Ramos (cell line): ENCODE results near the gene GRIN3B.

Experiments
- in situ Hi-C: fragments of 300-500 bp; cut with MboI; formaldehyde crosslinking; loops from one replicate; pipeline ENCODE4 v1.14.3; 2022; ENCODE audit warnings: low sequenced_read_pairs; ENCODE audit not compliant: unreplicated experiment

Gene GRIN3B

DNA sequence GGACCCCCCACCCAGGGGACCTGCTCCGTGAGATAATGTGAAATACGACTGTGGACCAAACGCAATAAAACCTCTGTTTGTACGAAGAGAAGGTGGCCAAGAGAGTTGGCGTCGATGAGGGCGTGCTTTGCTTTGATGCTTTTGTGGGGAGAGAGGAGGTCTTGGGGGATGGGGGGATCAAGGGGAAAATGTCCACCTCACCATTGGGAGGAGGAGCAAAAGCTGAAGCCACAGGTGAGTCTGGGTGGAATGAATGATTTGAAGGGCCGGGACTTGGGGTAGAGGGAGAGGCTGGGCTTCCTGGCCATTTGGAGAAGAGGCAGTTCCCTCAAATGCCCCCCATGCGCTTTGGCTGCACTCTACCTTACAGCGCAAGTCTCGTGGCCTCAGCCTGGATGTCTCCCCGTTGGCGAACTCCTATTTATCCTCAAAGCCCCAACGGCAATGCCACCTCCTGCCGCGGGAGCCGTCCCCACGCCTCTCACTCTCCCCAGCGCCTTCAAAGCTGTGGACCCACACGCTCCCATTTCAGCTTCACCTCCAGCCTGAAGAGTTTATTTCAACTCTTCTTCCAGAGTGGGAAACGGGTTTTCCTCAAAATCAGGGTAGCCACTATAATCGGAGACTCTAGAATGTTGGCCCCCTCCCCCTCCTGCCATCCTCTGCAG is 38.9 kb downstream of the GRIN3B start:
- in situ Hi-C loops = no loop called here

- in situ Hi-C loops = no loop called here
These were observed 39.6 kb downstream of the GRIN3B start, which contains the start of gene ABCA7 for GRCh38 chr19:1039646-1040475. ABCA7 (plus strand) TSS chr19:1040107; CDS start chr19:1041362, 1,255 bp downstream.

DNA sequence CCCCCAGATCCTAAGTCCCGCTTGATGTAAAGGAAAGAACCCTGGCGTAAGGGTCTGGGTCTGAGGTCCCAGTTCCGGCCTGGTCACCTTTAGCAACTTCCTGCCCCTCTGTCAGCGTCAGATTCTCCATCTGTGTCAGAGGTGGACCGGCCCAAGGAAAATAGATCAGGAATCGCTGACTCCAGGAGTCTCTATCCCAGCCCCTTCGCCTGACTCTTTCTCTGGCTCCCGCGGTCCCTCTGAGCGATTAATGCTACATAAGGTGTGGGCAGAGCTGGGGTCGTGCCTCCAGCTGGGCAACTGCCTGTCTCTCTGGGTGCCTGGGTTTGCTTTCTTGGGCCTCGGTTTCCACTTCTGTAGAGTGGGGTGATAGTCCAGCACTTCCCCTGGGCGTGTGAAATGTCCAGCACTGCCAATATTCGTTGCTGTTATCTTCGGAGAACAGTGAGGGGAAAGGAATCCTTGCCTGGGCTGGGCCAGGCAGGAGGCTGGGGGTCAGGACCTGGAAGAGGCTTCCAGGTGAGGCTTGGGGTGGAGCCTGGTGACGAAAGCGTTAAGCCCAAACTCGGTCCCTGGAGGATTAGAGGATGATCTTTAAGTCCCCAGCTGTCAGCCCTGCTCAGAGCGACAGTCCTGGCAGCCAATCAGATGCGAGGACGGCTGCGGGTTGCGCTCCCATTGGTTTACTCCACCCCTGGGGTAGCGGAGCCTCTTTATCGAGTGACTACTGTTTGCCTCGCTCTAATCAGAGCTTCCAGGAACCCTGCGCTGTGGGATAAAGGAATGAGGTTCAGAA is 40.5 kb downstream of the GRIN3B start:
- in situ Hi-C loops = no loop called here

DNA sequence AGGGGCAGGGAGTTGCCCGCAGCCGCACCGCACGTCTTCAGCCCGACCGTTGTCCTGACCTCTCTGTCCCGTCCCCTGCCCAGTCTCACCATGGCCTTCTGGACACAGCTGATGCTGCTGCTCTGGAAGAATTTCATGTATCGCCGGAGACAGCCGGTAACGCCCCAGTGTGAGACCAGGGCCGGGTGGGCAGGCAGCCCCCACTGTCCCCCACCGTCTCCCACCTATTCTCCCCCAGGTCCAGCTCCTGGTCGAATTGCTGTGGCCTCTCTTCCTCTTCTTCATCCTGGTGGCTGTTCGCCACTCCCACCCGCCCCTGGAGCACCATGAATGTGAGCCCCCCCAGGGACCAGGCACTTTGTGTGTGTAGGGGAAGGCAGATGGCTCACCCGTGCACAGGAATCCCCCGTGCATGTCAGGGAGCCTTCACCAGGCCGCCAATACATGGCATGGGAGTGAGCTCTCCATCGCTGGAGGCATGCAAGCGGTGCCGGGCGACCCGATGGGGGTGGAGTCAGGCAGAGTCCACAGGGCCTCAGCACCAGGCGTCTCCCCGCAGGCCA is 41.1 kb downstream of the GRIN3B start:
- in situ Hi-C loops = no loop called here

DNA sequence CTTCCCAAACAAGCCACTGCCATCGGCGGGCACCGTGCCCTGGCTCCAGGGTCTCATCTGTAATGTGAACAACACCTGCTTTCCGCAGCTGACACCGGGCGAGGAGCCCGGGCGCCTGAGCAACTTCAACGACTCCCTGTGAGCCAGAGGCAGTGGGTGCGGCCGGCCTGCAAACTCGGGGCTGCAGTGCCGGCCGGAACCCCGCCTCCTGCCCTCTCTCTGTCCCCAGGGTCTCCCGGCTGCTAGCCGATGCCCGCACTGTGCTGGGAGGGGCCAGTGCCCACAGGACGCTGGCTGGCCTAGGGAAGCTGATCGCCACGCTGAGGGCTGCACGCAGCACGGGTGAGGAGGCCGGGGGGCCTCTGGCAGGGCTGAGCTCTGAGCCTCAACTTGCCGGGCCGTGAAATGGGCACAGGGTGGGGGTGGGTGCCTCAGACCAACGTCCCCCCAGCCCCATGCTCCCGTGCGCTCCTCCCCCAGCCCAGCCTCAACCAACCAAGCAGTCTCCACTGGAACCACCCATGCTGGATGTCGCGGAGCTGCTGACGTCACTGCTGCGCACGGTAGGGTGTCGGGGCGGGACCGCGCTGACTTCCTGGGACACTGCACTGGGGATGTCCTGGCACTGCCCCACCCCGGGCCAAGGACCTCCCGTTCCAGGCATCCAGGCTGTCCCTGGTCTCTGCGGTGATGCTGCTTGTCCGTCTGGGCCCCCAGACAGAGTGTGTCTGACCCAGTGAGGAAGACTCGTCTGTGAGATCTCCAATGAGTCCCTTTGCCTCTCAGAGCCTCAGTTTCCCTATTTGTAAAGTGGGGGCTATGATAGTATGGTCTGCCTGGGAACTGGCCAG is 41.8 kb downstream of the GRIN3B start:
- in situ Hi-C loops = no loop called here

GRCh38 chr19:1042689-1043511 is 42.7 kb downstream of the GRIN3B start:
- in situ Hi-C loops = no loop called here

DNA sequence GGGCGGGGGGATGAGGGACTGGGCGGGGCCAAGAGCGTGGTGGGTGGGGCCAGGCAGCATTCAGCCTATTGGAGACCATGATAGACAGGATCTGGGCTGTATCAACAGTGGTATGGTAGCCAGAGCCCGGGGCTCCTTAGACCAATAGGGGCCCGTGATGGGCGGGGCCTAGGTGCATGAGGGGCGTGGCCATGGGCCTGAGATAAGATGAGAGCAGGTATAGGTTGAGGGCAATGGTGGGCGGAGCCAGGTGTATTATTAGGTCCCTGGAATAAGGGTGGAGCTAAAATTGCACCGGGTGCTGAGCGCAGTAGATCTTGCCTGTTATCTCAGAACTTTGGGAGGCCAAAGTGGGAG is 45.0 kb downstream of the GRIN3B start:
- in situ Hi-C loops = no loop called here

GRCh38 chr19:1046117-1046626 is 46.0 kb downstream of the GRIN3B start:
- in situ Hi-C loops = no loop called here

GRCh38 chr19:1046836-1047695 is 46.8 kb downstream of the GRIN3B start:
- in situ Hi-C loops = no loop called here

DNA sequence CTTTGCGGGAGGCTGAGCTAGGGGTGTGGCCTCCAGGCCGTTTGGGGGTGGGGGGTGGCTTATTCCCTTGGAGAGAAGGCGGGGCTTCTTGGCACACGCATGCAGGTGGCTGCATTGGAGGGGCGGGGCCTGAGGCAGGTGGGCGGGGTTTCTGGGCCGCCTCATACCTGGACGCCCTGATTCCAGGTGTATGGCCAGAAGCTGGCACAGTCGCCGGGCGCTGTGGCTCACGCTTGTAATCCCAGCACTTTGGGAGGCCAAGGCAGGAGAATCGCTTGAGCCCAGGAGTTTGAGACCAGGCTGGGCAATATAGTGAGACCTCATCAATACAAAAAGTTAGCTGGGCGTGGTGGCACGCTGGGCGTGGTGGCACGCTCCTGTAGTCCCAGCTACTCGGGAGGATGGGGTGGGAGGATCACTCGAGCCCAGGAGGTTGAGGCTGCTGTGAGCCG is 47.5 kb downstream of the GRIN3B start:
- in situ Hi-C loops = no loop called here

DNA sequence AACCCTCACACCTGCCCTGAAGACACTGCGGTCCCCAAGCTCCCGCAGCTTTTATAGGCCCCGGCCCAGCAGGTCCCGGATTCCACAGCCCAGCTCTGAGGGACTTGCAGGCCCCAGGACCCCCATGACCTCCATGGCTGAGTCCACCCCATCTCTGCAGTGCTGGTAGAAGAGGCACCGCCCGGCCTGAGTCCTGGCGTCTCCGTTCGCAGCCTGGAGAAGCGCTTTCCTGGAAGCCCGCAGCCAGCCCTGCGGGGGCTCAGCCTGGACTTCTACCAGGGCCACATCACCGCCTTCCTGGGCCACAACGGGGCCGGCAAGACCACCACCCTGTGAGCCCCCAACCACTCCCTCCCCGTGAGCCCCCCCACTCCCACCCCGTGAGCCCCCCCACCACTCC is 48.9 kb downstream of the GRIN3B start:
- in situ Hi-C loops = no loop called here

GRCh38 chr19:1049800-1050199 is 49.6 kb downstream of the GRIN3B start:
- in situ Hi-C loops = no loop called here

- in situ Hi-C loops = no loop called here
These were observed 51.0 kb downstream of the GRIN3B start for GRCh38 chr19:1050989-1051788.

GRCh38 chr19:1051791-1052190 is 51.6 kb downstream of the GRIN3B start:
- in situ Hi-C loops = no loop called here

DNA sequence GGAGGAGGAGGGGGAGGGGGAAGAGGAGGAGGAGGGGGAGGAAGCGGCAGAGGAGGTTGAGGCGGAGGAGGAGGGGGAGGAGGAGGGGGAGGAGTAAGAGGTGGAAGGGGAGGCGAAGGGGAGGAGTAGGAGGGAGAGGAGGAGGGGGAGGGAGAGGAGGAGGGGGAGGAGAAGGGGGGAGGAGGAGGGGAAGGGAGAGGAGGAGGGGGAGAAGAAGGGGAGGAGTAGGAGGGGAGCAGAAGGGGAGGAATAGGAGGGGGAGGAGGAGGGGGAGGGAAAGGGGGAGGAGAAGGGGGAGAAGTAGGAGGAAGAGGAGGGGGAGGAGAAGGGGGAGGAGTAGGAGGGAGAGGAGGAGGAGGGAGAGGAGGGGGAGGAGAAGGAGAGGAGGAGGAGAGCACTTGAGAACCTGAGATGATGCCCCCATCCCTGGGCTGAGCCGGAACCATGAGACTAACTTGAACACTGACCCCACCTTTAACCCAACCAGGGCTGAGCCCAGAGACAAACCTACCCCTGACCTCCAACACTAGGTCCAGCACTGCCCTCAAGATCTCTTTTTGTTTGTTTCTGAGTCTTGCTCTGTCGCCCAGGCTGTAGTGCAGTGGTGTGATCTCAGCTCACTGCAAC is 52.2 kb downstream of the GRIN3B start:
- in situ Hi-C loops = no loop called here
